DMS153 (cell line): ENCODE measurements around the gene TRAPPC2.
"Not testable (repeated sequence)": the region's sequence is repeated elsewhere in the genome, so short reads cannot be mapped to it uniquely, and the experiment has no call there.

Source experiments
- DNase-seq: peaks from one replicate; lab custom pipeline; 2025; lab: John Stamatoyannopoulos, UW

The TRAPPC2 gene

GRCh38 chrX:13747836-13748235 lies 13.4 kb upstream of the TRAPPC2 start:
- no peak for DNase-seq

- no peak for DNase-seq
Measured at GRCh38 chrX:13742397-13743176, 8.2 kb upstream of the TRAPPC2 start.

GRCh38 chrX:13741695-13742094 lies 7.3 kb upstream of the TRAPPC2 start:
- no peak for DNase-seq

GRCh38 chrX:13733506-13733905 lies 914 bp downstream of the TRAPPC2 start:
- DNase-seq: no peak

GRCh38 chrX:13732246-13733067 lies 2.0 kb downstream of the TRAPPC2 start:
- no peak for DNase-seq

GRCh38 chrX:13730523-13730922 lies 3.9 kb downstream of the TRAPPC2 start:
- DNase-seq: not testable (repeated sequence)

- DNase-seq: not testable (repeated sequence)
Measured at GRCh38 chrX:13726583-13726982, 7.8 kb downstream of the TRAPPC2 start.

- DNase-seq: peak; percentile 26
Measured at GRCh38 chrX:13724878-13725277, 9.5 kb downstream of the TRAPPC2 start.

- no peak for DNase-seq
Measured at GRCh38 chrX:13721819-13722519, 12.5 kb downstream of the TRAPPC2 start.

GRCh38 chrX:13721371-13721770 lies 13.0 kb downstream of the TRAPPC2 start:
- no peak for DNase-seq

GRCh38 chrX:13719192-13719856 lies 15.1 kb downstream of the TRAPPC2 start:
- no peak for DNase-seq

GRCh38 chrX:13717700-13718472 lies 16.5 kb downstream of the TRAPPC2 start:
- DNase-seq: no peak

GRCh38 chrX:13716905-13717304 lies 17.5 kb downstream of the TRAPPC2 start:
- no peak for DNase-seq

GRCh38 chrX:13716455-13716854 lies 18.0 kb downstream of the TRAPPC2 start:
- DNase-seq: no peak

GRCh38 chrX:13711141-13711540 lies 23.3 kb downstream of the TRAPPC2 start:
- DNase-seq: no peak

- no peak for DNase-seq
Measured at GRCh38 chrX:13703589-13703988, 30.8 kb downstream of the TRAPPC2 start.

GRCh38 chrX:13703135-13703534 lies 31.3 kb downstream of the TRAPPC2 start:
- DNase-seq: no peak

- no peak for DNase-seq
Measured at GRCh38 chrX:13702111-13702789, 32.2 kb downstream of the TRAPPC2 start.

- DNase-seq: no peak
Measured at GRCh38 chrX:13700380-13700779, 34.0 kb downstream of the TRAPPC2 start.

GRCh38 chrX:13699183-13699826 lies 35.1 kb downstream of the TRAPPC2 start:
- no peak for DNase-seq
